Testis (tissue), 2 donors: ENCODE data around the gene ABHD17A.

Source experiments
- POLR2A ChIP-seq: fragments of 450-650 bp; IDR thresholded peaks from one replicate; pipeline ENCODE4 v1.6.1; 2017; ENCODE audit warnings: antibody characterized with exemption, mild to moderate bottlenecking, moderate library complexity
- TF ChIP-seq, protein P1 (sequence below), 3 experiments: fragments of 450-650 bp in 2 of 3; fragments of 200-600 bp in 1 of 3; sonication (generic) in 1 of 3; IDR thresholded peaks; one replicate each; pipeline ENCODE4 v1.5.1; 2016 to 2019; ENCODE audit warnings: antibody characterized with exemption in 3 of 3, mild to moderate bottlenecking in 2 of 3, moderate library complexity in 1 of 3

DNA sequence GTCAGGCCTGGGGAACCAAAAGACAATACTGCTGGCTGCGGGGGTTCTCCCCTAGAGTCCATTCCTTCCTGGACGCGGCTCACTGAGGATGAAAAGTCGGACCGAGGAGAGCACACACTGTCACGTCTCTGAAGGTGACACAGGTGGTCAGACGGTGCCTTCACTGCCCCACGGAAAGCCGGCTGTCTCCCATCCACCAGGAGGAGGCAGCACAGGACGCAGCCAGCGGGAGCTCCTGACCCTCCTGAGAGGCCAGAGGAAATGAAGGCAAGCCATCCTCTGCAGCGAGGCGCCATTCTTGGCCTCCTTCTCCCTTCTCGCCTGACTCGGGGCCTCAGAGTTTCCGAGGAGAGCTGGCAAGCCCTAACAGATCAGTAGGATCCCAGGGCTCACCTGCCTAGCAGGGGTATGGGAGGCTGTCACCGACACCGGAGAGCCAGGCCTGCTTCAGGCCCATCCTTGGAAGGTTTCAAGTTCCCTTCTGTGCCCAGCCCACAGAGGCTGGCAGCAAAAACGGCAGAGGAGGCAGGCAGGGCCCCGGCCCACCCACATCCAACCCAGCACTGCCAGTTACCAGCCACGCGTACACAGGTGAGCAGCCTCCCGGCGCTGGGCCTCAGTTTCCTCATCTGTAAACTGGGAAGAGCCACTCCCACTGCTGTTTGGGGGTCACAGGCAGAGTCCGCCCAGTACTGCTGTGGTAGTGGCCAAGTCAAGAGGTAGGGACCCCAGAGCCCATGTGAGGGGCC, 41.5 kb downstream of the ABHD17A start:
- TF ChIP-seq, protein P1, sequence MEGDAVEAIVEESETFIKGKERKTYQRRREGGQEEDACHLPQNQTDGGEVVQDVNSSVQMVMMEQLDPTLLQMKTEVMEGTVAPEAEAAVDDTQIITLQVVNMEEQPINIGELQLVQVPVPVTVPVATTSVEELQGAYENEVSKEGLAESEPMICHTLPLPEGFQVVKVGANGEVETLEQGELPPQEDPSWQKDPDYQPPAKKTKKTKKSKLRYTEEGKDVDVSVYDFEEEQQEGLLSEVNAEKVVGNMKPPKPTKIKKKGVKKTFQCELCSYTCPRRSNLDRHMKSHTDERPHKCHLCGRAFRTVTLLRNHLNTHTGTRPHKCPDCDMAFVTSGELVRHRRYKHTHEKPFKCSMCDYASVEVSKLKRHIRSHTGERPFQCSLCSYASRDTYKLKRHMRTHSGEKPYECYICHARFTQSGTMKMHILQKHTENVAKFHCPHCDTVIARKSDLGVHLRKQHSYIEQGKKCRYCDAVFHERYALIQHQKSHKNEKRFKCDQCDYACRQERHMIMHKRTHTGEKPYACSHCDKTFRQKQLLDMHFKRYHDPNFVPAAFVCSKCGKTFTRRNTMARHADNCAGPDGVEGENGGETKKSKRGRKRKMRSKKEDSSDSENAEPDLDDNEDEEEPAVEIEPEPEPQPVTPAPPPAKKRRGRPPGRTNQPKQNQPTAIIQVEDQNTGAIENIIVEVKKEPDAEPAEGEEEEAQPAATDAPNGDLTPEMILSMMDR (IDR thresholded peaks at IDR 0.05) = no peak
- TF ChIP-seq POLR2A = no peak
